Measurements from ENCODE around the gene PERCC1. TPM values are rescaled to one million over a fixed set of nuclear protein-coding genes. Genes with fewer than 3 reads are reported as not detected.

PERCC1 gene
- total and polyA plus RNA-seq, 2 donors (not counting 1 experiment from before 2014, with no cell fraction given) = not detected

GRCh38 chr16:1441391-1441829, 10.5 kb downstream of the PERCC1 start:
- DNase-seq (ENCODE audit: low read depth in 2 of 2) = no peak
- no peak overlapping the region for H3K4me2 ChIP-seq (ENCODE audit: extremely low read depth, insufficient read depth, low read length)
- TF ChIP-seq CTCF (conservative IDR thresholded peaks at IDR 0.05 in 1 of 2, IDR thresholded peaks at IDR 0.05 in 1 of 2; ENCODE audit: low read depth in 1 of 2, low read length in 2 of 2) (no peak), EZH2 (IDR thresholded peaks at IDR 0.05; ENCODE audit: low read length, missing control alignments) (no peak)
- no peaks in the 10 kb centered on the region for H3K9me3 ChIP-seq (ENCODE audit: control insufficient read depth, insufficient read depth, low read depth, low read length)
- no peaks in the 10 kb centered on the region for H3K27me3 ChIP-seq (ENCODE audit: control insufficient read depth, insufficient read depth, low read length)
- H3K79me2 ChIP-seq (ENCODE audit: control insufficient read depth, insufficient read depth, low read length) = no peaks in the 10 kb centered on the region
- peaks cover 3% of the 10 kb centered on the region for H3K36me3 ChIP-seq (ENCODE audit: control insufficient read depth, insufficient read depth, low read length)
- H4K20me1 ChIP-seq (ENCODE audit: control insufficient read depth, extremely low read depth, insufficient read depth, low read length) = no peaks in the 10 kb centered on the region
- H2AFZ ChIP-seq (ENCODE audit: low read length) = no peak overlapping the region
- H3K4me1 ChIP-seq (ENCODE audit: control insufficient read depth, extremely low read depth, insufficient read depth, low read length) = no peaks in the 10 kb centered on the region
- no peak overlapping the region for H3K9ac ChIP-seq (ENCODE audit: insufficient read depth, low read length)
- H3K4me3 ChIP-seq (replicated peaks in 1 of 4; ENCODE audit: control extremely low read depth in 1 of 4, insufficient read depth in 1 of 4, low read depth in 3 of 4, low read length in 4 of 4) = no peak overlapping the region
- H3K27ac ChIP-seq (ENCODE audit: insufficient read depth, low read length) = no peak overlapping the region

- TF ChIP-seq CTCF (conservative IDR thresholded peaks at IDR 0.05 in 1 of 2, IDR thresholded peaks at IDR 0.05 in 1 of 2; ENCODE audit: low read depth in 1 of 2, low read length in 2 of 2) = no peak
- TF ChIP-seq EZH2 (IDR thresholded peaks at IDR 0.05; ENCODE audit: low read length, missing control alignments) = no peak
- H3K4me2 ChIP-seq (ENCODE audit: extremely low read depth, insufficient read depth, low read length) = no peak overlapping the region
- peaks cover 7% of the 10 kb centered on the region for H3K36me3 ChIP-seq (ENCODE audit: control insufficient read depth, insufficient read depth, low read length)
- no peak overlapping the region for H3K9ac ChIP-seq (ENCODE audit: insufficient read depth, low read length)
- no peak overlapping the region for H3K27ac ChIP-seq (ENCODE audit: insufficient read depth, low read length)
- no peak for DNase-seq (ENCODE audit: low read depth in 2 of 2)
- no peaks in the 10 kb centered on the region for H3K27me3 ChIP-seq (ENCODE audit: control insufficient read depth, insufficient read depth, low read length)
- H3K79me2 ChIP-seq (ENCODE audit: control insufficient read depth, insufficient read depth, low read length) = no peaks in the 10 kb centered on the region
- no peaks in the 10 kb centered on the region for H3K9me3 ChIP-seq (ENCODE audit: control insufficient read depth, insufficient read depth, low read depth, low read length)
- H4K20me1 ChIP-seq (ENCODE audit: control insufficient read depth, extremely low read depth, insufficient read depth, low read length) = no peaks in the 10 kb centered on the region
- no peaks in the 10 kb centered on the region for H3K4me1 ChIP-seq (ENCODE audit: control insufficient read depth, extremely low read depth, insufficient read depth, low read length)
- no peak overlapping the region for H3K4me3 ChIP-seq (replicated peaks in 1 of 4; ENCODE audit: control extremely low read depth in 1 of 4, insufficient read depth in 1 of 4, low read depth in 3 of 4, low read length in 4 of 4)
- no peak overlapping the region for H2AFZ ChIP-seq (ENCODE audit: low read length)
Measured at GRCh38 chr16:1442697-1443096, 11.8 kb downstream of the PERCC1 start.

- Histone ChIP-seq H3K4me1 (ENCODE audit: control insufficient read depth, extremely low read depth, insufficient read depth, low read length) (no peaks in the 10 kb centered on the region), H3K9ac (ENCODE audit: insufficient read depth, low read length) (no peak overlapping the region), H4K20me1 (ENCODE audit: control insufficient read depth, extremely low read depth, insufficient read depth, low read length) (no peaks in the 10 kb centered on the region), H2AFZ (ENCODE audit: low read length) (no peak overlapping the region), H3K27me3 (ENCODE audit: control insufficient read depth, insufficient read depth, low read length) (no peaks in the 10 kb centered on the region), H3K4me3 (replicated peaks in 1 of 4; ENCODE audit: control extremely low read depth in 1 of 4, insufficient read depth in 1 of 4, low read depth in 3 of 4, low read length in 4 of 4) (no peak overlapping the region), H3K79me2 (ENCODE audit: control insufficient read depth, insufficient read depth, low read length) (no peaks in the 10 kb centered on the region), H3K9me3 (ENCODE audit: control insufficient read depth, insufficient read depth, low read depth, low read length) (no peaks in the 10 kb centered on the region), H3K27ac (ENCODE audit: insufficient read depth, low read length) (no peak overlapping the region), H3K36me3 (ENCODE audit: control insufficient read depth, insufficient read depth, low read length) (peaks cover 11% of the 10 kb centered on the region), H3K4me2 (ENCODE audit: extremely low read depth, insufficient read depth, low read length) (no peak overlapping the region)
- no peak for DNase-seq (ENCODE audit: low read depth in 2 of 2)
- TF ChIP-seq CTCF (conservative IDR thresholded peaks at IDR 0.05 in 1 of 2, IDR thresholded peaks at IDR 0.05 in 1 of 2; ENCODE audit: low read depth in 1 of 2, low read length in 2 of 2) = no peak
- TF ChIP-seq EZH2 (IDR thresholded peaks at IDR 0.05; ENCODE audit: low read length, missing control alignments) = no peak
Measured at GRCh38 chr16:1443403-1443973, 12.6 kb downstream of the PERCC1 start.
